ENCODE data around the gene NR1I3. TPM values are rescaled to one million over a fixed set of nuclear protein-coding genes. Genes with fewer than 3 reads are reported as not detected.
"Not testable (repeated sequence)": the region's sequence is repeated elsewhere in the genome, so short reads cannot be mapped to it uniquely, and the experiment has no call there.

Gene NR1I3
- polyA plus RNA-seq, 3 donors from 2014 or later, result not detected

DNA sequence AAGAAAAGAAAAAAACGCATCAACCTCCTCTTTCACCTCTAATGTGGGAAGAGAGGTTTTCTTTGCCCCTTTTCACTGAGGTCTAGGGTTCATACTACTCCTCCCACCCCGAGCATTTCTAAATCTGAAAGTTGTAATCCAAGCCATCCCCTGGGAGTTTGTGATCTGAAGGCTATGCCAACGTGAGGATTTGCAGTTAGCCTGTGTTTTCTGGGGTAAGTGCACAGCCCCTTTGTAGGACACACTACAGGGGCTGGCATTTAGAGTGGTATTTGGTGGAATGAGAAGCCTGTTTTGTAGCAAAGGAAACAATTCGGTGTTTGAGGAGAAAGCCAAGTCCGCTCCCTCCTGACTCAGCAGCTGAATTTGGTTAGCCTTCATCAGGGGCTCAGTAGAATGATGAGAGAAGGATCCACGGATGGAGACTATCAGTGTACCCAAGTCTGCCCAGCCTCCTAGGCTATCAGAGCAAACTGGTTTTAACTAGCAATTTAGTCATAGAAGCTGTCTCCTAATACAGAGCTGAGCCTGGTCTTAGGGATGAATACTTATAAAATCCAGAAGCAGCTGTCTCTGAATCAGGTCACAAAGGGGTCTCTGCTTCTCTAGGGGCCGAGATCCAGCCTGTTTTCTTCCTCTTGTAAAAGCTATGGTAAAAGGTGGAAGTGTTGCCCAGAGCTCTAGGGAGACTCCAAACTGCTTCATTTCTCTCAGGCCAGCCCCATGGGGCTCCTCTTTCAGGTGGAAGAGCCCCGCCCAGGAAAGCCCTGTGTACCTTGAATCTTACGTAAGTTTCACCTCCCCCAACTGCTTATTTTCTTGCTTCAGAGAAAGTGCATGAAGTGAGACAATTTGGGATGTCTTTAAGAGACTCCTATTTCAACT, 22.6 kb upstream of the NR1I3 start:
- H3K36me3 Mint-ChIP-seq, result peaks cover 4 to 9% (median 6%) of the 10 kb centered on the region in 3 donors
- peak overlapping the region in 1 of 5 donors; percentile 7 for H3K4me3 Mint-ChIP-seq
- H3K27ac Mint-ChIP-seq, result no peak overlapping the region
- H3K27me3 Mint-ChIP-seq (ENCODE audit: low read depth in 3 of 3), result peaks cover 21 to 37% (median 29%) of the 10 kb centered on the region in 3 donors
- DNase-seq, result no peak
- H3K4me1 Mint-ChIP-seq, result peaks cover 10 to 16% of the 10 kb centered on the region in 2 donors
- H3K9me3 Mint-ChIP-seq, result peaks cover 11 to 27% (median 16%) of the 10 kb centered on the region in 6 donors

DNA sequence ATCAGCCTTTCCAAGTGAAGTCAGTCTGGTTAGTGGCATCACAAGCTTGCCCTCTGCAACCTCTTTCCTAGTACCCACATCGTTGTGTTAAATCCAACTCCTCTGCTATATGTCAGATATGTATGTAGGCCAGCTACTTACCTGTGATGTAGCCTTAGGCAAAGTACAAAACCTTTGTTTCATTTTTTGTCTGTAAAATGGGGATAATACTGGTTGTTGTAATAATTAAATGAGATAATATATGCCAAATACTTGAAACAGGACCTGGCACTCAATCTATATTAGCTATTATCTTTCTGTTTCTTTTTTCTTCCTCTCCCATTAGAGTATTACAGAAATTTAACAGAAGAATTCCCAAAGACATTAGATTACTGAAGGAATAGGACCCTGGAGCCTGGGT, 21.8 kb upstream of the NR1I3 start:
- no peak overlapping the region for H3K27ac Mint-ChIP-seq
- peaks cover 20 to 37% (median 29%) of the 10 kb centered on the region in 3 donors for H3K27me3 Mint-ChIP-seq (ENCODE audit: low read depth in 3 of 3)
- peaks cover 4 to 9% (median 6%) of the 10 kb centered on the region in 3 donors for H3K36me3 Mint-ChIP-seq
- DNase-seq, result no peak
- peak overlapping the region; percentile 26 to 82 (median 70) for H3K4me3 Mint-ChIP-seq
- H3K4me1 Mint-ChIP-seq, result peaks cover 10 to 16% of the 10 kb centered on the region in 2 donors
- peaks cover 11 to 27% (median 18%) of the 10 kb centered on the region in 6 donors for H3K9me3 Mint-ChIP-seq

DNA sequence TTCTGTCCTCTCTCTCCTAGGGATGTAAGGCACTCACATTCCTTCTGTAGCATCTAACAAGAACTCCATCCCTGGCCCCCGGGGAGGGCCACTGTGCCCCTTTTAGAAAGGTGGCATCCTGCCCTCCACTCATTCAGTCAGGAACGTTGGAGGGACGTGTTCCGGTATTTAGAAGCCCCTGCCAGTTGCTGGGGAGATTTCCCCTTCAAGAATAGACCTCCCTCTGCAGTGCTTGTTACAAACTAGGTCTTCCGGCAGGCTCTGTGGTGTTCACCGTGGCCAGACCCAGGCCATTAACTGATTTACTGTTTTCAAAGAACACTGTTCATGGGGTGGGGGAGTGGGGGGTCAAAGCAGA, 21.3 kb upstream of the NR1I3 start:
- Mint-ChIP-seq H3K4me1 (peaks cover 10 to 16% of the 10 kb centered on the region in 2 donors), H3K27ac (no peak overlapping the region), H3K9me3 (peaks cover 11 to 27% (median 18%) of the 10 kb centered on the region in 6 donors), H3K36me3 (peaks cover 4 to 9% (median 6%) of the 10 kb centered on the region in 3 donors), H3K27me3 (ENCODE audit: low read depth in 3 of 3) (peaks cover 19 to 37% (median 29%) of the 10 kb centered on the region in 3 donors), H3K4me3 (peak overlapping the region; percentile 31 to 82 (median 70))
- no peak for DNase-seq

DNA sequence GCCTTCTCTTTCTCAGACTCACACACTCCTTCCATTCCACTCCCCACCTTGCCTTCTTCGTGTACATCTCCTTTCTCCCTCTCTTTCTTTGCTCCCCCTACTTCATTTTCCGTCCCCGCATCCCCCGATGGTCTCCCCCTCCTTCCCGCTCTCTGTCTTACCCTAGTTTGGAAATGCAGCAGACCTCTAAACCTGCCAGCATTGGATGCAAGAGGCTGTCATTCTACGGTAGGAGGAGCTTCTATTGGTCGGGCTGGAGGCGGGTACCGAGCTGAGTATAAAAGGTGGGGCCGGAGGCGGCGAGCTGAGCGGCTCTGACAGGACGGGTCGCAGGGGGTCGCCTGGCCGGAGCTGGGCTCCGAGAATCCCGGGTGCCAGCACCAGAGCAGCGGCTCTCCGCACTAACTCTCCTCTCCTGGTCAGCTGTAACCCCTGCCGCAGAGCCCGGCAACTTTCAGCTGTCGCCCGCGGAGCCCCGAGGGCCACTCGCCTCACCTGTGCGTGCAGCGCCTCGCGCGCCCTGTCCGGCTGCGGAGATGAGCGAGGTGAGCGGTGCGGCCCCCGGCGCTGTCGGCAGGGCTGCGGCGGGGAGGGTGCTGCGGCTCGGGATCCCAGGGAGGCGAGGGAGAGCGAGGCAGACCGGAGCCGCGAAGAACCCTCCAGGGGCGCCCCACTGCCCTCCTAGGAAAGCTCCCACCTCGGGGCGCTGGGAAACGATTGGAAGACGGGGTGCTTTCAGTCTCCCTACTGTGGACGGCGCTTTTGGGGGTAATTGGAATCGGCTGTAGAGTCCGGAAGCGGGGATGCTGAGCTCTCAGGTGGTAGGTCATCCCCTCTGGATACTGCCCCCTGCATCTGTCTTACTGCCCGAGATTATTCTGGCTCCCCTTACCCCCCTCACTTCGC, 20.7 kb upstream of the NR1I3 start, which contains the start of gene PCP4L1:
Gene PCP4L1 (plus strand): TSS at position 307 of the 906 bp plus-strand sequence. CDS start 230 bp downstream, at position 537.
- H3K4me3 Mint-ChIP-seq, result peak within 1 kb of the TSS; percentile 60 to 82 (median 70)
- H3K36me3 Mint-ChIP-seq, result peaks cover 4 to 9% (median 6%) of the 10 kb centered on the region in 3 donors
- peaks cover 19 to 37% (median 28%) of the 10 kb centered on the region in 3 donors for H3K27me3 Mint-ChIP-seq (ENCODE audit: low read depth in 3 of 3)
- no peak within 1 kb of the TSS for H3K27ac Mint-ChIP-seq
- DNase-seq, result peak; percentile 21 to 28 (median 22)
- H3K9me3 Mint-ChIP-seq, result peaks cover 11 to 27% (median 18%) of the 10 kb centered on the region in 6 donors
- H3K4me1 Mint-ChIP-seq, result peaks cover 10 to 16% of the 10 kb centered on the region in 2 donors

DNA sequence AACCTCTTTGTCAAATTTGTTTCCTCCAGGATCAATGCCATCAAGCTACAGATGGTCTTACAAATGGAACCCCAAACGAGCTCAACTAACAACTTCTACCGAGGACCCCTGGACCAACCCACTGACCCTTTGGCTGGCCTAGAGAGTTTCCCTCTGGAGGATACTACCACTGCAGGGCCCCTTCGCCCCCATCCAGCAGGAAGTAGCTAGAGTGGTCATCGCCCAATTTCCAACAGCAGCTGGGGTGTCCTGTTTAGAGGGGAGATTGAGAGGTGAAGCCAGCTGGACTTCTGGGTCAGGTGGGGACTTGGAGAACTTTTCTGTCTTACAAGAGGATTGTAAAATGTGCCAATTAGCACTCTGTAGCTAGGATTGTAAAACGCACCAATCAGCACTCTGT, 19.1 kb upstream of the NR1I3 start:
- H3K4me3 Mint-ChIP-seq, H3K27ac Mint-ChIP-seq, H3K36me3 Mint-ChIP-seq, DNase-seq: not testable (repeated sequence)
- Mint-ChIP-seq H3K27me3 (ENCODE audit: low read depth in 3 of 3) (peaks cover 19 to 37% (median 25%) of the 10 kb centered on the region in 3 donors), H3K4me1 (peaks cover 10 to 16% of the 10 kb centered on the region in 2 donors), H3K9me3 (peaks cover 11 to 27% (median 18%) of the 10 kb centered on the region in 6 donors)

DNA sequence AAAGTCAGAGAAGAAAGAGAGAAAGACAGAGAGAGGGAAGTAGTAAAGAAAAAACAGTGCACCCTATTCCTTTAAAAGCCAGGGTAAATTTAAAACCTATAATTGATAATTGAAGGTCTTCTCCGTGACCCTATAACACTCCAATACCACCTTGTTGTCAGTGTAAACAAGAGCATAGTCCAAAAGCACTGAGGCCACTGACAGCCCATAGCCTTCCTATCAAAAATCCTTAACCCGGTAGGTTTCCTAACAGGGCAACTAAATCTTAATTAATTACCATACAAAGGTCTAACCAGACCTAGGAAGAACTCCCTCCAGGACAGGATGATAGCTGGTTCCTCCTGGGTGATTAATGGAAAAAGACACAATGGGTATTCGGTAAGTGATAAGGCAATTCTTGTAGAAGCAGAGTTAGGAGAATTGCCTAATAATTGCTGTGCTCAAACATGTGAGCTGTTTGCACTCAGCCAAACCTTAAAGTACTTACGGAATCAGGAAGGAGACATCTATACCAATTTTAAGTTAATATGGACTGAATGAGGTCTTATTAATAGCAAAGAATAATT, 18.0 kb upstream of the NR1I3 start:
- Mint-ChIP-seq H3K4me1 (peaks cover 10 to 16% of the 10 kb centered on the region in 2 donors), H3K9me3 (peaks cover 11 to 27% (median 18%) of the 10 kb centered on the region in 6 donors), H3K27me3 (ENCODE audit: low read depth in 3 of 3) (peaks cover 17 to 30% (median 25%) of the 10 kb centered on the region in 3 donors)
- not testable (repeated sequence) for H3K4me3 Mint-ChIP-seq, H3K27ac Mint-ChIP-seq, H3K36me3 Mint-ChIP-seq, DNase-seq

DNA sequence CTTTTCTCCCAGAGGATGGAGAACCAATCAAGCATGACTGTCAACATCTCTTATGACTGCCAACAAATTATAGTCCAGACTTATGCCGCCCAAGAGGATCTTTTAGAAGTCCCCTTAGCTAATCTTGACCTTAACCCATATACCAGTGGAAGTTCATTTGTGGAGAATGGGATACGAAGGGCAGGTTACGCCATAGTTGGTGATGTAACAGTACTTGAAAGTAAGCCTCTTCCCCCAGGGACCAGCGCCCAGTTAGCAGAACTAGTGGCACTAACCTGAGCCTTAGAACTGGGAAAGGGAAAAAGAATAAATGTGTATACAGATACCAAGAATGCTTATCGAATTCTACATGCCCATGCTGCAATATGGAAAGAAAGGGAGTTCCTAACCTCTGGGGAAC, 17.3 kb upstream of the NR1I3 start:
- H3K4me3 Mint-ChIP-seq, H3K36me3 Mint-ChIP-seq, H3K27ac Mint-ChIP-seq, DNase-seq: not testable (repeated sequence)
- Mint-ChIP-seq H3K27me3 (ENCODE audit: low read depth in 3 of 3) (peaks cover 13 to 26% (median 22%) of the 10 kb centered on the region in 3 donors), H3K9me3 (peaks cover 11 to 27% (median 18%) of the 10 kb centered on the region in 6 donors), H3K4me1 (peaks cover 10 to 16% of the 10 kb centered on the region in 2 donors)

DNA sequence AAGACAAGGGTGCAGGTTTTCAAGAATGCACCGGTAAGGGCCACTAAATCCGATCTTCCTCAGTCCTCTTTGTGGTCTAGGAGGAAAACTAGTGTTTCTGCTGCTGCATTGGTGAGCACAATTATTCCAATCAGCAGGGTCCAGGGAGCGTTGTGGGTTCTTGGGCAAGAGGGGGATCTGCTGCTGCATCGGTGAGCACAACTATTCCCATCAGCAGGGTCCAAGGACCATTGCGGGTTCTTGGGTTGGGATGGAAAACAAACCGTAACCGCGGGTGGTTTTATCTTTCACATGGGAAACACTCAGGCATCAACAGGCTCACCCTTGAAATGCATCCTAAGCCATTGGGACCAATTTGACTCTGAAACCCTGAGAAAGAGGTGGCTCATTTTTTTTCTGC, 13.6 kb upstream of the NR1I3 start:
- no peaks in the 10 kb centered on the region for H3K4me1 Mint-ChIP-seq
- DNase-seq, result no peak
- peaks cover 0 to 6% (median 4%) of the 10 kb centered on the region in 6 donors for H3K9me3 Mint-ChIP-seq
- peaks cover 0 to 4% (median 2%) of the 10 kb centered on the region in 3 donors for H3K27me3 Mint-ChIP-seq (ENCODE audit: low read depth in 3 of 3)
- H3K27ac Mint-ChIP-seq, result no peak overlapping the region
- H3K4me3 Mint-ChIP-seq, result no peak overlapping the region
- peaks cover 0 to 3% (median 2%) of the 10 kb centered on the region in 3 donors for H3K36me3 Mint-ChIP-seq

DNA sequence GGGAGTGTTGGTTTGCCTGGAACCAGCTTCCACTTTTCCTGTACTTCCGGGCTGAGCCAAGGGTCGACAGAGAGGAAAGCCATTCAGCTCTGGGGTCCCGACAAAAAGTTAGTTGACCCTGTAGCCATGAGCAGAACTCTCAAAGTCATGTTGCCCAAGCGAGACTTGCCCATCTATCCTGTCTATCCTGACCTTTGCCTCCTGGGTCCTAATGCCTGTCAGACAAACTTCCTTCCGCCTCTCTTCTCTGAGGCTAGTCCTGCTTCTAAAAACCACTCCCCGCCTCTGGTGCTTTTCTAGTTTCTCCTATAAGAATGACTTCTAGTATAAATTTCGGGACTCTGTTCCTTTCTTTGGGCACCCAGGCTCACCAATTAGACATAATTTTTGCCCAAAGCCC, 12.8 kb upstream of the NR1I3 start:
- H3K4me3 Mint-ChIP-seq, result no peak overlapping the region
- no peak overlapping the region for H3K27ac Mint-ChIP-seq
- peaks cover 0 to 1% (median 0%) of the 10 kb centered on the region in 3 donors for H3K27me3 Mint-ChIP-seq (ENCODE audit: low read depth in 3 of 3)
- no peaks in the 10 kb centered on the region for H3K4me1 Mint-ChIP-seq
- H3K36me3 Mint-ChIP-seq, result peaks cover 0 to 3% (median 0%) of the 10 kb centered on the region in 3 donors
- peaks cover 0 to 4% (median 0%) of the 10 kb centered on the region in 6 donors for H3K9me3 Mint-ChIP-seq
- DNase-seq, result no peak

DNA sequence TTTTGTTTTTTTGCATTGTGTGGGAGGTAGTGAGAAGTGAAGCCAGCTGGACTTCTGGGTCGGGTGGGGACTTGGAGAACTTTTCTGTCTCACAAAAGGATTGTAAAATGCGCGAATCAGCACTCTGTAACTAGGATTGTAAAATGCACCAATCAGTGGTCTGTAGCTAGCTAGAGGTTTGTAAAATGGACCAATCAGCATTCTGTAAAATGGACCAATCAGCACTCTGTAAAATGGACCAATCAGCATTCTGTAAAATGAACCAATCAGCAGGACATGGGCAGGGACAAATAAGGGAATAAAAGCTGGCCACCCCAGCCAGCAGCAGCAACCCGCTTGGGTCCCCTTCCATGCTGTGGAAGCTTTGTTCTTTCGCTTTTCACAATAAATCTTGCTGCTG, 12.1 kb upstream of the NR1I3 start:
- not testable (repeated sequence) for H3K9me3 Mint-ChIP-seq; H3K4me1 Mint-ChIP-seq; H3K27me3 Mint-ChIP-seq (ENCODE audit: low read depth in 3 of 3); H3K4me3 Mint-ChIP-seq; H3K27ac Mint-ChIP-seq; DNase-seq; H3K36me3 Mint-ChIP-seq

DNA sequence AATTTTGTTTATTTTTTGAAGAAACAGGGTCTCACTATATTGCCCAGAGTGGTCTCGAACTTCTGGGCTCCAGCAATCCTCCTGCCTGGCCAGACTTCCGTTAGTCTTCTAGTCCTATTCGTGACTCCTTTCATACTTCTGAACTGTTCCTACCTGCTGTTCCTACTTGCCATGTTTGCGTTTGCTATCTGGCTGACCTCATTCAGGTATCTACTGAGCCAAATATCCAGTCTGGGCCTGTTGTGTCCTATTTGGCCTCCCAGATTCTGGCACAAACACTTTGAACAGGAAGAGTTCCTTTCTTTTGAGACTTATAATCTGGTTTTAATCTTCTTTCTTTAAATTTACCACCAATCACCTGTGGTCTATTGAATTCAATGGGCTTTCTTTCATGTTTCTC, 6.9 kb upstream of the NR1I3 start:
- Mint-ChIP-seq H3K27ac (no peak overlapping the region), H3K4me3 (no peak overlapping the region), H3K4me1 (no peaks in the 10 kb centered on the region), H3K9me3 (no peaks in the 10 kb centered on the region), H3K27me3 (ENCODE audit: low read depth in 3 of 3) (peaks cover 0 to 3% (median 0%) of the 10 kb centered on the region in 3 donors), H3K36me3 (peaks cover 0 to 2% (median 0%) of the 10 kb centered on the region in 3 donors)
- no peak for DNase-seq

DNA sequence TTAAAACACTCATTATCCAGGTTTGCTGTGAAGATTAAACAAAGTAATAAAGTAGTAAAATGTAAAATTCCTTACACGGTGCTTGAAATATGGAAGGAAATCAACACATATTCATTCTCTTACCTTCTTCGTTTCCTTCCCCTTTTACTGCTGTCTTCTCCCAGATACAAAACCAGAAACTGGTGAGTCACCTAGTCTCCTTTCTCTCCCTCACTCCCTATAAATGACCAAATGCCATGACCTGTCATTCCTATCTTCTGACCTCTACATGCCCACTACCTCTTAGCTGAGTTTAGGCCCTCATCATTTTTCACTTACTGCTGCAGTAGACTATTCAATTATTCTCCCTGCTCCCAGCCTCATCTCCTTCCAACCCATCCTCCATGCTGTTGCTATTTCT, 4.3 kb upstream of the NR1I3 start:
- Mint-ChIP-seq H3K4me3 (no peak overlapping the region), H3K27me3 (ENCODE audit: low read depth in 3 of 3) (peaks cover 0 to 8% (median 3%) of the 10 kb centered on the region in 3 donors), H3K4me1 (no peaks in the 10 kb centered on the region), H3K36me3 (no peaks in the 10 kb centered on the region), H3K9me3 (no peaks in the 10 kb centered on the region), H3K27ac (no peak overlapping the region)
- DNase-seq, result no peak

DNA sequence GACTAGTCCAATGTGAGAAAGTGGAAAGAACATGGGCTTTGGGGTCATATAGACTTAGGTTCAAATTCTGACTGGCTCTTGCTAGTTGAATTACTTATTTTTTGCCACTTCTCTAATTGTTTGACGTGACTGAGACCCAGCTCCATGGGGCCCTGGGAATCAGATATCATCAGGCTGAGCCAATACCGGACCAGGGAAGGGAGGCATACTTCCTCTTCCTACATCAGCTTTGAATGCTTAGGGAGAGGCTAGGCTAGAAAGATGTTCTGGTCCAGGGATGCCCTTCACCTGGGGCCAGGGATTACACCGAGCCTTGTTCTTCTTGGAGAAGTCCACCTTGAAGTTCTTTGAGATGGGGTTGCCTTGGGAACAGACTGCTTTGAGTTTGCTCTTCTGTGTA, 3.7 kb upstream of the NR1I3 start:
- no peaks in the 10 kb centered on the region for H3K4me1 Mint-ChIP-seq
- no peak overlapping the region for H3K4me3 Mint-ChIP-seq
- DNase-seq, result no peak
- no peaks in the 10 kb centered on the region for H3K36me3 Mint-ChIP-seq
- peaks cover 0 to 8% (median 6%) of the 10 kb centered on the region in 3 donors for H3K27me3 Mint-ChIP-seq (ENCODE audit: low read depth in 3 of 3)
- no peaks in the 10 kb centered on the region for H3K9me3 Mint-ChIP-seq
- no peak overlapping the region for H3K27ac Mint-ChIP-seq
